Uterus (tissue), 4 donors: ENCODE results near the gene NUDT13. TPM values are rescaled to one million over a fixed set of nuclear protein-coding genes. Genes with fewer than 3 reads are reported as not detected.

Source experiments
- DNase-seq, 2 donors: peaks; one replicate each; pipeline ENCODE4 v3.0.0-alpha.2; 2019 to 2020
- H3K27ac ChIP-seq, 2 donors: fragments of 200-600 bp; sonication (generic); 1 replicate in 1 of 2; 2 replicates in 1 of 2; pipeline ENCODE4 v1.5.1; 2016 to 2018
- H3K27me3 ChIP-seq, 2 donors: fragments of 200-600 bp; sonication (generic); one replicate each; pipeline ENCODE4 v1.5.1; 2018 to 2019; ENCODE audit warnings: control low read depth in 1 of 2
- H3K36me3 ChIP-seq, 2 donors: fragments of 200-600 bp; sonication (generic); one replicate each; pipeline ENCODE4 v1.5.1; 2019; ENCODE audit warnings: control low read depth in 1 of 2
- H3K4me1 ChIP-seq, 2 donors: fragments of 200-600 bp; sonication (generic); one replicate each; pipeline ENCODE4 v1.5.1; 2018 to 2019; ENCODE audit warnings: control low read depth in 1 of 2
- H3K4me3 ChIP-seq, 2 donors: fragments of 200-600 bp; sonication (generic); 1 replicate in 1 of 2; 2 replicates in 1 of 2; pipeline ENCODE4 v1.5.1; 2018 to 2019; ENCODE audit warnings: mild to moderate bottlenecking in 1 of 2
- H3K9me3 ChIP-seq, 2 donors: fragments of 200-600 bp; sonication (generic); one replicate each; pipeline ENCODE4 v1.5.1; 2019; ENCODE audit warnings: control low read depth in 1 of 2
- POLR2A ChIP-seq, 2 donors: fragments of 450-650 bp; IDR thresholded peaks; one replicate each; pipeline ENCODE4 v1.6.1; 2016; ENCODE audit warnings: antibody characterized with exemption in 2 of 2, mild to moderate bottlenecking in 1 of 2, moderate library complexity in 1 of 2
- intact Hi-C: fragments of 100-400 bp; cut with DNase I; formaldehyde crosslinking; loops from one replicate; pipeline ENCODE4 v1.15.1; 2023; ENCODE audit warnings: low total_unique reads
- total RNA-seq, 4 donors: library from RNA; depleted of rRNA in 3 of 4; stranded (reverse); fragments of >200 nt in 3 of 4; gene quantifications; one replicate each; pipeline versions ENCODE4 v1.1.0 to v1.2.4, GENCODE V29; 2014 to 2023
- TF ChIP-seq, protein P1 (sequence below), 4 experiments: fragments of 200-600 bp in 2 of 4; fragments of 450-650 bp in 2 of 4; sonication (generic) in 2 of 4; IDR thresholded peaks; one replicate each; pipeline ENCODE4 v1.5.1; 2016 to 2019; ENCODE audit warnings: antibody characterized with exemption in 4 of 4, mild to moderate bottlenecking in 2 of 4, moderate library complexity in 1 of 4
- donor health status: DM: yes; HTN: yes; CAD: no.

Gene NUDT13
- total RNA-seq, 4 donors from 2014 or later, result 0.51 to 1.8 (median 1.1) TPM; not detected in 1

GRCh38 chr10:73163096-73163495 is 52.8 kb downstream of the NUDT13 start:
- no peaks in the 10 kb centered on the region for H3K36me3 ChIP-seq
- H3K9me3 ChIP-seq, result no peaks in the 10 kb centered on the region
- H3K4me1 ChIP-seq, result peaks cover 0 to 7% of the 10 kb centered on the region in 2 donors
- DNase-seq, result no peak
- H3K27ac ChIP-seq, result no peak overlapping the region
- H3K27me3 ChIP-seq, result no peaks in the 10 kb centered on the region
- no peak overlapping the region for H3K4me3 ChIP-seq
- TF ChIP-seq, protein P1, sequence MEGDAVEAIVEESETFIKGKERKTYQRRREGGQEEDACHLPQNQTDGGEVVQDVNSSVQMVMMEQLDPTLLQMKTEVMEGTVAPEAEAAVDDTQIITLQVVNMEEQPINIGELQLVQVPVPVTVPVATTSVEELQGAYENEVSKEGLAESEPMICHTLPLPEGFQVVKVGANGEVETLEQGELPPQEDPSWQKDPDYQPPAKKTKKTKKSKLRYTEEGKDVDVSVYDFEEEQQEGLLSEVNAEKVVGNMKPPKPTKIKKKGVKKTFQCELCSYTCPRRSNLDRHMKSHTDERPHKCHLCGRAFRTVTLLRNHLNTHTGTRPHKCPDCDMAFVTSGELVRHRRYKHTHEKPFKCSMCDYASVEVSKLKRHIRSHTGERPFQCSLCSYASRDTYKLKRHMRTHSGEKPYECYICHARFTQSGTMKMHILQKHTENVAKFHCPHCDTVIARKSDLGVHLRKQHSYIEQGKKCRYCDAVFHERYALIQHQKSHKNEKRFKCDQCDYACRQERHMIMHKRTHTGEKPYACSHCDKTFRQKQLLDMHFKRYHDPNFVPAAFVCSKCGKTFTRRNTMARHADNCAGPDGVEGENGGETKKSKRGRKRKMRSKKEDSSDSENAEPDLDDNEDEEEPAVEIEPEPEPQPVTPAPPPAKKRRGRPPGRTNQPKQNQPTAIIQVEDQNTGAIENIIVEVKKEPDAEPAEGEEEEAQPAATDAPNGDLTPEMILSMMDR (IDR thresholded peaks at IDR 0.05), result no peak
- no peak for TF ChIP-seq POLR2A (IDR thresholded peaks at IDR 0.05)
- intact Hi-C loops, result no loop called here

- no peaks in the 10 kb centered on the region for H3K9me3 ChIP-seq
- H3K4me1 ChIP-seq, result peaks cover 0 to 7% of the 10 kb centered on the region in 2 donors
- H3K27ac ChIP-seq, result peak overlapping the region; percentile 97 to 98
- peak overlapping the region in 1 of 2 donors; percentile 98 for H3K4me3 ChIP-seq
- intact Hi-C loops, result no loop called here
- no peak for TF ChIP-seq POLR2A (IDR thresholded peaks at IDR 0.05)
- TF ChIP-seq, protein P1 (IDR thresholded peaks at IDR 0.05), result no peak
- H3K27me3 ChIP-seq, result no peaks in the 10 kb centered on the region
- no peaks in the 10 kb centered on the region for H3K36me3 ChIP-seq
- DNase-seq, result no peak
These were observed 56.7 kb downstream of the NUDT13 start for GRCh38 chr10:73166972-73167371.

DNA sequence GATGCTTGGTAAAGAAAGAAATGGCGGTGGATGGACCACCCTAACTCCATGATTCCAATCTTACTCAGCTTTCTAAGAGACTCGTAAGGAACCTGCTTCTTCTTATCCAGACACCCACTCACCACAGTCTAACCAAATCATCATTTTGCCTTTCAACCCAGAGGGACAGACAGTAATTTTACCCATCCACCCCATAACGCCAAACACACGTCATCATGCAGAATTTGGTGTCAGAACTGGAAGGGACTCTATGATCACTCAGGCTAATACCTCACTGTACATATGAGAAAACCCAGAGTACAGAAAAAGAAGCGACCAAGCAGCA is 57.2 kb downstream of the NUDT13 start:
- DNase-seq, result no peak
- intact Hi-C loops, result no loop called here
- H3K9me3 ChIP-seq, result no peaks in the 10 kb centered on the region
- H3K27ac ChIP-seq, result peak overlapping the region; percentile 97 to 98
- H3K27me3 ChIP-seq, result no peaks in the 10 kb centered on the region
- H3K4me3 ChIP-seq, result peak overlapping the region; percentile 97 to 98
- H3K36me3 ChIP-seq, result no peaks in the 10 kb centered on the region
- H3K4me1 ChIP-seq, result peaks cover 0 to 7% of the 10 kb centered on the region in 2 donors
- TF ChIP-seq, protein P1 (IDR thresholded peaks at IDR 0.05), result no peak
- no peak for TF ChIP-seq POLR2A (IDR thresholded peaks at IDR 0.05)

DNA sequence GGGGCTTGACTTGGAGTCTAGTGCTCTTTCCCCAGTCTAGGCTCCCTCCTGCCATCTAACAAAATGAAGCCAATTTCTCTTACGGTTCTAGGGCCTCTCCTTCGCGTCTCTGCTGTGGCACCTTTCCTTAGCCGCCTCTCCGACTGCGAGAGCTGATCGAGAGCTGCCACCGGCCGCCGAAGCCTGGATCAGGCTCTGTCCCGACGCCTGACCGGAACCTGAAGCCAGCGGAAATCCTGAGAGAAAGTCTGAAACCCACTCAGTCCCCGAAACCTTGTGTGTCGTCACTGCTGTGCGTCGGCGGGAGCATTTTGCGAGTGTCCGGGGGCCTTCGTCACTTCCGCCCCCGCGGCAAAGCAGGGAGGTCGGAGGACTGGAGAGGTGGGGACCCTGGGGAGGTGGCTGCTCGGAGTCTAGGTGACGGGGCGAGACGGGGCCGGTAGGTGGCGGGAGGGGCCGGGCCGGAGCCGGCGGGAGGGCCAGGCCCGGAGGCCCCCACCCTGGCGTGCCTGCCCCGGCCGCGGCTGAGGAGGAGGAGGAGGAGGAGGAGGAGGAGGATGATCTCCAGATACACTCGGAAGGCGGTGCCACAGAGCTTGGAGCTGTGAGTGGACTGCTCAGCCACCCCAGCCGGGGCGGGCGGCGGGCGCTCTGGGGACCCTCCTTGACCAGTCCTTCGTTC is 57.7 kb downstream of the NUDT13 start, which contains the start of the genes ECD and FAM149B1:
Gene ECD, minus strand, starts transcription at position 226 of the 682 bp plus-strand sequence. CDS start 4,071 bp downstream, outside the sequence.
Gene FAM149B1, plus strand, starts transcription at position 337 of the 682 bp plus-strand sequence. Its CDS starts 221 bp downstream, at position 558.
- intact Hi-C loops, result no loop called here
- peak; percentile 94 to 95 for DNase-seq
- Histone ChIP-seq H3K36me3 (no peaks in the 10 kb centered on the region), H3K27ac (peak within 1 kb of the TSS; percentile 97 to 98), H3K4me1 (peaks cover 0 to 5% of the 10 kb centered on the region in 2 donors), H3K4me3 (peak within 1 kb of the TSS; percentile 97 to 98), H3K27me3 (no peaks in the 10 kb centered on the region), H3K9me3 (no peaks in the 10 kb centered on the region)
- peak; percentile 91 to 96 for TF ChIP-seq POLR2A (IDR thresholded peaks at IDR 0.05)
- TF ChIP-seq, protein P1 (IDR thresholded peaks at IDR 0.05), result peak in 3 of 4 experiments; percentile 21 to 56 (median 47)

DNA sequence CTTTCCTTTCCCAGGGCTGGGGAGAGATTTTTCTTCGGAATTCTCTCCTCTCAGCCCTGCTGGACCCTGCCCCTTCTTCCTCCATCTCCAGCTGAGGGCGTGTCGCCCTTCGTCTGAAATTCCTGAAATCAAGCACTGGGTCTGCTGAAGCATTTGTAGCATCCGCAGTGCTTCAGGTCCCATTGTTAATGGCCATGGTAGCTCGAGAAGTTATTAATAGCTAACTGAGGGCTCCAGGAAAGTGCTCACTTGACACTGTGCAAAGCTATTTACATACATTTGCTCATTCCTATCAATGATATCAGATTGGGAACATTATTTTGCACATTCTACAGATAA is 58.2 kb downstream of the NUDT13 start:
- peak overlapping the region; percentile 97 to 98 for H3K27ac ChIP-seq
- intact Hi-C loops, result no loop called here
- no peaks in the 10 kb centered on the region for H3K36me3 ChIP-seq
- peak overlapping the region; percentile 97 to 98 for H3K4me3 ChIP-seq
- H3K4me1 ChIP-seq, result no peaks in the 10 kb centered on the region
- DNase-seq, result no peak
- no peaks in the 10 kb centered on the region for H3K27me3 ChIP-seq
- TF ChIP-seq, protein P1 (IDR thresholded peaks at IDR 0.05), result no peak
- no peak for TF ChIP-seq POLR2A (IDR thresholded peaks at IDR 0.05)
- no peaks in the 10 kb centered on the region for H3K9me3 ChIP-seq
